Endothelial cell of umbilical vein (primary cell): ENCODE results near the gene LMTK2. TPM values are rescaled to one million over a fixed set of nuclear protein-coding genes. Genes with fewer than 3 reads are reported as not detected.

Source experiments
- BruUV-seq: library from RNA; stranded (reverse); fragments of 400-500 nt; replicated peaks from 2 replicates; lab custom pipeline; 2021; lab: Mats Ljungman, UMichigan
- CTCF ChIA-PET: fragments of 300-600, 350-600 bp; sonication (Branson Sonifier 250); formaldehyde crosslinking; loops from one replicate; lab custom pipeline; 2021; ENCODE audit warnings: antibody characterized with exemption, inconsistent platforms; lab: Charles Lee
- POLR2A ChIA-PET: fragments of 300-600, 350-600 bp; sonication (Branson Sonifier 250); formaldehyde crosslinking; loops from one replicate; lab custom pipeline; 2021; ENCODE audit warnings: antibody characterized with exemption, inconsistent platforms; lab: Charles Lee
- DNase-seq: peaks from one replicate; pipeline ENCODE4 v3.0.0-alpha.2; 2011; ENCODE audit warnings: low read depth, low spot score
- FAIRE-seq: peaks from 2 replicates; lab custom pipeline; 2011; peaks lifted over from hg19 to GRCh38; lab: Jason Lieb, UNC
- H2AFZ ChIP-seq: 2 replicates; pipeline ENCODE4 v1.6.0; 2012; ENCODE audit warnings: low read depth, low read length, control low read depth, inconsistent platforms
- H3K27ac ChIP-seq: 2 replicates; pipeline ENCODE4 v1.5.1; 2011; ENCODE audit warnings: low read depth, mild to moderate bottlenecking, control low read depth, low read length, moderate library complexity; ENCODE audit not compliant: insufficient read depth
- H3K27me3 ChIP-seq, 2 experiments: 2 replicates each; pipeline versions ENCODE4 v1.6.0 to v1.6.1; 2011; ENCODE audit warnings: low read length in 2 of 2, mixed read lengths in 1 of 2; ENCODE audit not compliant: control insufficient read depth in 2 of 2, insufficient read depth in 2 of 2
- H3K36me3 ChIP-seq, 2 experiments: 2 replicates in 1 of 2; 3 replicates in 1 of 2; pipeline ENCODE4 v1.5.1; 2011; ENCODE audit warnings: low read length in 2 of 2, mild to moderate bottlenecking in 1 of 2, moderate library complexity in 1 of 2; ENCODE audit not compliant: control insufficient read depth in 2 of 2, insufficient read depth in 2 of 2; ENCODE audit errors: extremely low read depth in 1 of 2
- H3K4me1 ChIP-seq: 3 replicates; pipeline ENCODE4 v1.5.1; 2011; ENCODE audit warnings: mild to moderate bottlenecking, low read length; ENCODE audit not compliant: control insufficient read depth, insufficient read depth; ENCODE audit errors: extremely low read depth
- H3K4me2 ChIP-seq: 2 replicates; pipeline ENCODE4 v1.6.1; 2011; ENCODE audit warnings: low read length, control low read depth, mixed read lengths; ENCODE audit not compliant: insufficient read depth
- H3K4me3 ChIP-seq, 3 experiments: fragments of 200-600 bp in 1 of 3; sonication (generic), shearing (Covaris generic) in 1 of 3; replicated peaks in 1 of 3; 2 replicates each; pipeline ENCODE4 v1.5.1; 2011 to 2016; ENCODE audit warnings: control low read depth in 3 of 3, low read length in 3 of 3, mild to moderate bottlenecking in 2 of 3, inconsistent platforms in 1 of 3, low read depth in 1 of 3, moderate library complexity in 1 of 3; ENCODE audit not compliant: insufficient read depth in 1 of 3
- H3K79me2 ChIP-seq: 2 replicates; pipeline ENCODE4 v1.6.0; 2012; ENCODE audit warnings: low read length, inconsistent platforms; ENCODE audit not compliant: control insufficient read depth, insufficient read depth
- H3K9ac ChIP-seq: replicated peaks from 2 replicates; pipeline ENCODE3; 2011; ENCODE audit warnings: low read length, control low read depth; ENCODE audit not compliant: insufficient read depth; ENCODE audit errors: extremely low read depth
- H3K9me1 ChIP-seq: replicated peaks from 3 replicates; pipeline ENCODE4 v1.6.0; 2011; ENCODE audit warnings: mild to moderate bottlenecking, low read length; ENCODE audit not compliant: control insufficient read depth, insufficient read depth; ENCODE audit errors: extremely low read depth
- H3K9me3 ChIP-seq: replicated peaks from 2 replicates; pipeline ENCODE4 v1.5.1; 2012; ENCODE audit warnings: low read length, inconsistent platforms; ENCODE audit not compliant: control insufficient read depth, insufficient read depth
- H4K20me1 ChIP-seq: replicated peaks from 2 replicates; pipeline ENCODE3; 2011; ENCODE audit warnings: mild to moderate bottlenecking, low read length; ENCODE audit not compliant: control insufficient read depth, insufficient read depth; ENCODE audit errors: extremely low read depth
- EZH2 ChIP-seq: IDR thresholded peaks from 2 replicates; pipeline ENCODE4 v1.6.1; 2012; ENCODE audit warnings: borderline replicate concordance, low read depth, mild to moderate bottlenecking, moderate library complexity, low read length, inconsistent platforms; ENCODE audit not compliant: severe bottlenecking
- FOS ChIP-seq: IDR thresholded peaks from 2 replicates; pipeline ENCODE4 v1.6.1; 2011; ENCODE audit warnings: mild to moderate bottlenecking, low read length, moderate library complexity, borderline replicate concordance; ENCODE audit not compliant: insufficient read depth
- GATA2 ChIP-seq: IDR thresholded peaks from 2 replicates; pipeline ENCODE4 v1.7.0; 2011; ENCODE audit warnings: low read depth, mild to moderate bottlenecking, moderate library complexity, mixed read lengths, low read length; ENCODE audit not compliant: insufficient read length, insufficient read depth
- JUN ChIP-seq: IDR thresholded peaks from 2 replicates; pipeline ENCODE4 v1.6.1; 2011; ENCODE audit warnings: borderline replicate concordance, low read depth; ENCODE audit not compliant: insufficient read length, insufficient read depth
- MYC ChIP-seq: IDR thresholded peaks from one replicate; pipeline ENCODE4 v1.6.1; 2011; ENCODE audit warnings: mild to moderate bottlenecking, low read depth, low read length
- POLR2A ChIP-seq: IDR thresholded peaks from 2 replicates; pipeline ENCODE4 v1.6.1; 2012; ENCODE audit warnings: low read depth, mild to moderate bottlenecking, control low read depth, low read length
- POLR2AphosphoS5 ChIP-seq: IDR thresholded peaks from 2 replicates; pipeline ENCODE4 v1.6.1; 2012; ENCODE audit warnings: low read depth, mild to moderate bottlenecking, control low read depth, low read length, moderate library complexity; ENCODE audit not compliant: insufficient read depth
- dilution Hi-C: fragments of 300-500 bp; cut with MboI; formaldehyde crosslinking; loops from one replicate; pipeline ENCODE4 v1.15.0; 2019; ENCODE audit warnings: low sequenced_read_pairs; ENCODE audit not compliant: extremely low pct_ligation_motif_present
- intact Hi-C: fragments of 100-400 bp; cut with micrococcal nuclease; formaldehyde crosslinking; loops from one replicate; pipeline ENCODE4 v1.10.0; 2022
- polyA plus RNA-seq, 4 experiments: library from polyadenylated mRNA; depleted of rRNA in 3 of 4; stranded (reverse) in 3 of 4; unstranded in 1 of 4; fragments of >200 nt; gene quantifications; 2 replicates each; pipeline versions ENCODE4 v1.2.1 to v1.2.3, GENCODE V29; 2011 to 2012; ENCODE audit warnings: missing spikeins in 1 of 4
- total RNA-seq: library from RNA; stranded (reverse); gene quantifications from 2 replicates; pipeline ENCODE4 v1.2.3, GENCODE V29; 2021
- TF ChIP-seq, protein P1 (sequence below): IDR thresholded peaks from 2 replicates; pipeline ENCODE4 v1.6.1; 2011; ENCODE audit not compliant: insufficient read depth, insufficient read length
- TF ChIP-seq, protein P2 (sequence below), 2 donors: IDR thresholded peaks; 1 replicate in 1 of 2; 2 replicates in 1 of 2; pipeline ENCODE4 v1.5.1; 2011; ENCODE audit warnings: low read length in 2 of 2, mild to moderate bottlenecking in 2 of 2, moderate library complexity in 2 of 2, control low read depth in 1 of 2, inconsistent platforms in 1 of 2, low read depth in 1 of 2; ENCODE audit not compliant: insufficient read depth in 1 of 2; ENCODE audit errors: extremely low read depth in 1 of 2

Gene LMTK2
- total and polyA plus RNA-seq, 2 donors (not counting 3 experiments of a cell fraction or from before 2014, with no cell fraction given) = 5.9 to 13.8 TPM

DNA sequence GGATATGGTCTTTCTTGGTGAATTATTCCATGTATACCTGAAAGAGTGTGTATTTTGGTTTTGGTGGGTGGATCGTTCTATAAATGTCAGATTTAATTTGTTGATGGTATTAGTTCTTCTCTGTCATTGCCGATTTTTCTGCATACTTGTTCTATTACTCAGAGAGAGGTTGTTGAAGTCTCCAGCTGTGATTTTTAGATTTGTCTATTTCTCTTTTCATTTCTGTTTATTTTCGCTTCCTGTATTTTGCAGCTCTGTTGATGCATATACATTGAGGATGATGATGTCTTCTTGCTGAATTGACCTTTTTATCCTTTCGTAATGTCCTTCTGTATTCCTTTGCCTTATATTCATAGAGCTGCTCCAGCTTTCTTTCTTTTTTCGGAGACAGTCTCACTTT is 92.5 kb downstream of the LMTK2 start:
- no TSS peak for BruUV-seq
- Histone ChIP-seq H3K27me3 (no peaks in the 10 kb centered on the region), H3K36me3 (peaks cover 2 to 7% of the 10 kb centered on the region in 2 experiments), H3K9me3 (no peaks in the 10 kb centered on the region), H3K79me2 (no peaks in the 10 kb centered on the region), H3K4me3 (no peak overlapping the region), H3K9ac (no peak overlapping the region), H3K27ac (no peak overlapping the region), H3K9me1 (no peaks in the 10 kb centered on the region), H3K4me2 (no peak overlapping the region), H3K4me1 (no peaks in the 10 kb centered on the region), H2AFZ (no peak overlapping the region), H4K20me1 (no peaks in the 10 kb centered on the region)
- dilution Hi-C loops (no loop called here), intact Hi-C loops (no loop called here)
- no peak for TF ChIP-seq JUN
- TF ChIP-seq GATA2 = no peak
- TF ChIP-seq POLR2AphosphoS5 = no peak
- TF ChIP-seq, protein P1, sequence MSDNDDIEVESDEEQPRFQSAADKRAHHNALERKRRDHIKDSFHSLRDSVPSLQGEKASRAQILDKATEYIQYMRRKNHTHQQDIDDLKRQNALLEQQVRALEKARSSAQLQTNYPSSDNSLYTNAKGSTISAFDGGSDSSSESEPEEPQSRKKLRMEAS = no peak
- TF ChIP-seq EZH2 = no peak
- no peak for TF ChIP-seq POLR2A
- no peak for TF ChIP-seq MYC
- no peak for TF ChIP-seq FOS
- TF ChIP-seq, protein P2, sequence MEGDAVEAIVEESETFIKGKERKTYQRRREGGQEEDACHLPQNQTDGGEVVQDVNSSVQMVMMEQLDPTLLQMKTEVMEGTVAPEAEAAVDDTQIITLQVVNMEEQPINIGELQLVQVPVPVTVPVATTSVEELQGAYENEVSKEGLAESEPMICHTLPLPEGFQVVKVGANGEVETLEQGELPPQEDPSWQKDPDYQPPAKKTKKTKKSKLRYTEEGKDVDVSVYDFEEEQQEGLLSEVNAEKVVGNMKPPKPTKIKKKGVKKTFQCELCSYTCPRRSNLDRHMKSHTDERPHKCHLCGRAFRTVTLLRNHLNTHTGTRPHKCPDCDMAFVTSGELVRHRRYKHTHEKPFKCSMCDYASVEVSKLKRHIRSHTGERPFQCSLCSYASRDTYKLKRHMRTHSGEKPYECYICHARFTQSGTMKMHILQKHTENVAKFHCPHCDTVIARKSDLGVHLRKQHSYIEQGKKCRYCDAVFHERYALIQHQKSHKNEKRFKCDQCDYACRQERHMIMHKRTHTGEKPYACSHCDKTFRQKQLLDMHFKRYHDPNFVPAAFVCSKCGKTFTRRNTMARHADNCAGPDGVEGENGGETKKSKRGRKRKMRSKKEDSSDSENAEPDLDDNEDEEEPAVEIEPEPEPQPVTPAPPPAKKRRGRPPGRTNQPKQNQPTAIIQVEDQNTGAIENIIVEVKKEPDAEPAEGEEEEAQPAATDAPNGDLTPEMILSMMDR (IDR thresholded peaks at IDR 0.05; ENCODE audit: extremely low read depth in 1 of 2, insufficient read depth in 1 of 2, low read depth in 1 of 2, low read length in 2 of 2) = no peak
- ChIA-PET POLR2A (no interaction called here), CTCF (interaction anchor here (1.8 kb wide), 1 partner anchor 30 kb away, joined by 4 read pairs; no protein-coding TSS in a partner anchor)
- DNase-seq = no peak
- FAIRE-seq = no peak
